ENCODE measurements around the gene CLCN4.

GRCh38 chrX:10243106-10243505 is 86.3 kb downstream of the CLCN4 start:
- TF ChIP-seq EP300 (IDR thresholded peaks at IDR 0.05; ENCODE audit: borderline replicate concordance in 1 of 2, low read depth in 1 of 2, low read length in 1 of 2) (no peak), NRF1 (IDR thresholded peaks at IDR 0.05; ENCODE audit: low read depth, low read length) (no peak), FOXM1 (IDR thresholded peaks at IDR 0.05; ENCODE audit: low read depth) (no peak)

All from SK-N-SH (cell line).